HepG2 (cell line): ENCODE data around the gene CTRL. TPM values are rescaled to one million over a fixed set of nuclear protein-coding genes. Genes with fewer than 3 reads are reported as not detected.
A peak's percentile ranks its signal among the peaks of the same experiment; 100 is the strongest.

Source experiments
- ATAC-seq: fragments of 200-7000 bp; cut with Tn5 transposase; 3 replicates; pipeline ENCODE4 v1.9.1; 2020; ENCODE audit warnings: mild to moderate bottlenecking, moderate library complexity
- BruUV-seq: library from RNA; stranded (reverse); fragments of 400-500 nt; replicated peaks from 2 replicates; lab custom pipeline; 2021; lab: Mats Ljungman, UMichigan
- CTCF ChIA-PET: fragments of 300-600 bp; formaldehyde crosslinking; extraction: SDS; loops from one replicate; lab custom pipeline; 2021; ENCODE audit warnings: low total read pairs, inconsistent platforms, low intra/inter-chr PET ratio; lab: Yijun Ruan, JAX
- POLR2A ChIA-PET: fragments of 350-600 bp; sonication (Branson Sonifier 250); formaldehyde crosslinking; loops from one replicate; lab custom pipeline; 2020; ENCODE audit warnings: antibody characterized with exemption, inconsistent platforms; lab: Yijun Ruan, JAX
- DNase-seq: peaks from one replicate; pipeline ENCODE4 v3.0.0-alpha.2; 2015; ENCODE audit warnings: low spot score
- FAIRE-seq: peaks from 3 replicates; lab custom pipeline; 2011; peaks lifted over from hg19 to GRCh38; lab: Jason Lieb, UNC
- H2AFZ ChIP-seq: one replicate; pipeline ENCODE4 v1.6.1; 2011; ENCODE audit warnings: low read length, inconsistent platforms
- H3K27ac ChIP-seq: fragments of 300-600 bp; 3 replicates; pipeline ENCODE4 v1.8.0; 2011; ENCODE audit warnings: mixed run types, mild to moderate bottlenecking, mixed read lengths, low read length, inconsistent platforms; ENCODE audit not compliant: insufficient read depth; ENCODE audit errors: extremely low read length
- H3K27me3 ChIP-seq, 2 experiments: fragments of 200-600 bp in 1 of 2; 2 replicates in 1 of 2; 3 replicates in 1 of 2; pipeline versions ENCODE4 v1.6.0 to v1.8.0; 2011; ENCODE audit warnings: low read length in 2 of 2, mild to moderate bottlenecking in 2 of 2, moderate library complexity in 2 of 2, inconsistent platforms in 1 of 2; ENCODE audit not compliant: insufficient read depth in 2 of 2, control insufficient read depth in 1 of 2
- H3K36me3 ChIP-seq, 2 experiments: fragments of 200-600 bp in 1 of 2; replicated peaks in 1 of 2; 2 replicates in 1 of 2; 3 replicates in 1 of 2; pipeline versions ENCODE4 v1.5.1 to v1.8.0; 2011; ENCODE audit warnings: low read length in 2 of 2, inconsistent platforms in 1 of 2; ENCODE audit not compliant: insufficient read depth in 2 of 2, control insufficient read depth in 1 of 2
- H3K4me1 ChIP-seq: 2 replicates; pipeline ENCODE4 v1.5.1; 2012; ENCODE audit warnings: low read length, inconsistent platforms; ENCODE audit not compliant: insufficient read depth
- H3K4me2 ChIP-seq: 2 replicates; pipeline ENCODE4 v1.6.0; 2011; ENCODE audit warnings: low read depth, low read length, inconsistent platforms
- H3K4me3 ChIP-seq, 3 experiments: fragments of 200-600 bp in 1 of 3; sonication (generic), shearing (Covaris generic) in 1 of 3; replicated peaks in 1 of 3; 2 replicates each; pipeline ENCODE4 v1.5.1; 2011 to 2016; ENCODE audit warnings: low read length in 3 of 3, inconsistent platforms in 2 of 3, low read depth in 2 of 3, mild to moderate bottlenecking in 2 of 3, control low read depth in 1 of 3, mixed read lengths in 1 of 3; ENCODE audit not compliant: insufficient read depth in 1 of 3
- H3K79me2 ChIP-seq: one replicate; pipeline ENCODE4 v1.6.1; 2011; ENCODE audit warnings: low read length, inconsistent platforms; ENCODE audit not compliant: insufficient read depth
- H3K9ac ChIP-seq: 2 replicates; pipeline ENCODE4 v1.6.0; 2011; ENCODE audit warnings: mild to moderate bottlenecking, low read depth, low read length, inconsistent platforms; ENCODE audit not compliant: insufficient read depth
- H3K9me3 ChIP-seq: 2 replicates; pipeline ENCODE4 v1.5.1; 2012; ENCODE audit warnings: mild to moderate bottlenecking, low read length
- H4K20me1 ChIP-seq: 2 replicates; pipeline ENCODE4 v1.6.0; 2011; ENCODE audit warnings: inconsistent platforms, mild to moderate bottlenecking, low read length, moderate library complexity; ENCODE audit not compliant: insufficient read depth
- CSRNP2 ChIP-seq: sonication (generic); formaldehyde crosslinking; conservative IDR thresholded peaks from 2 replicates; pipeline ENCODE4 v1.8.0; 2022; ENCODE audit warnings: low read depth, missing genetic modification reagents
- EEA1 ChIP-seq: sonication (generic); formaldehyde crosslinking; IDR thresholded peaks from 2 replicates; pipeline ENCODE4 v1.5.1; 2020; ENCODE audit warnings: mild to moderate bottlenecking, missing genetic modification reagents, borderline replicate concordance
- KDM3A ChIP-seq: IDR thresholded peaks from 2 replicates; pipeline ENCODE4 v1.6.1; 2018; ENCODE audit warnings: low read depth, missing compliant biosample characterization
- MXD3 ChIP-seq: IDR thresholded peaks from 2 replicates; pipeline ENCODE4 v1.6.1; 2016; ENCODE audit warnings: mild to moderate bottlenecking, missing biosample characterization, missing genetic modification reagents
- MYNN ChIP-seq: sonication (generic); formaldehyde crosslinking; IDR thresholded peaks from 2 replicates; pipeline ENCODE4 v1.4.0; 2020; ENCODE audit warnings: mild to moderate bottlenecking, low read depth, missing genetic modification reagents
- NFE2L2 ChIP-seq: fragments of 150-350 bp; IDR thresholded peaks from 2 replicates; pipeline ENCODE4 v1.6.1; 2014; ENCODE audit warnings: low read length
- NONO ChIP-seq, 2 experiments: fragments of 450-650 bp in 1 of 2; sonication (generic) in 1 of 2; formaldehyde crosslinking in 1 of 2; IDR thresholded peaks in 1 of 2; conservative IDR thresholded peaks in 1 of 2; 2 replicates each; pipeline versions ENCODE4 v1.6.1 to v1.8.0; 2017 to 2022; ENCODE audit warnings: mild to moderate bottlenecking in 1 of 2, missing genetic modification reagents in 1 of 2, moderate library complexity in 1 of 2
- PAF1 ChIP-seq: IDR thresholded peaks from 2 replicates; pipeline ENCODE4 v1.6.1; 2016; ENCODE audit warnings: missing genetic modification reagents, missing compliant biosample characterization
- PRDM10 ChIP-seq: sonication (generic); formaldehyde crosslinking; IDR thresholded peaks from 2 replicates; pipeline ENCODE4 v1.4.0; 2020; ENCODE audit warnings: low read depth, missing genetic modification reagents
- RFXAP ChIP-seq: sonication (generic); formaldehyde crosslinking; IDR thresholded peaks from 2 replicates; pipeline ENCODE4 v1.4.0; 2020; ENCODE audit warnings: missing genetic modification reagents, borderline replicate concordance
- TFE3 ChIP-seq: IDR thresholded peaks from 2 replicates; pipeline ENCODE4 v1.6.1; 2016
- ZNF354B ChIP-seq: sonication (generic); formaldehyde crosslinking; IDR thresholded peaks from 2 replicates; pipeline ENCODE4 v1.8.0; 2022; ENCODE audit warnings: mild to moderate bottlenecking, missing genetic modification reagents
- ZNF652 ChIP-seq: IDR thresholded peaks from 2 replicates; pipeline ENCODE4 v1.6.1; 2016; ENCODE audit warnings: low read depth, borderline replicate concordance
- ZNF678 ChIP-seq: sonication (generic); formaldehyde crosslinking; IDR thresholded peaks from 2 replicates; pipeline ENCODE4 v1.4.0; 2020; ENCODE audit warnings: mild to moderate bottlenecking, missing genetic modification reagents
- ZNF781 ChIP-seq: sonication (generic); formaldehyde crosslinking; IDR thresholded peaks from 2 replicates; pipeline ENCODE4 v1.5.1; 2020; ENCODE audit warnings: borderline replicate concordance, mild to moderate bottlenecking, missing genetic modification reagents; ENCODE audit errors: not compliant biosample characterization
- WGBS: methylation state at CpG from one replicate; pipeline ENCODE4 v1.1.6; 2017; ENCODE audit warnings: low lambda C conversion rate; 5-methylcytosine and 5-hydroxymethylcytosine counted together
- in situ Hi-C: cut with HindIII; loops from 2 replicates; pipeline ENCODE4 v1.10.0; 2017; ENCODE audit warnings: low pct_unique_long_range_greater_than_20kb; ENCODE audit not compliant: extremely low pct_ligation_motif_present
- intact Hi-C: fragments of 100-400 bp; cut with micrococcal nuclease; formaldehyde crosslinking; loops from one replicate; pipeline ENCODE4 v1.10.0; 2022; ENCODE audit not compliant: unreplicated experiment
- polyA plus RNA-seq, 8 experiments: library from polyadenylated mRNA; depleted of rRNA in 3 of 8; stranded (reverse) in 7 of 8; unstranded in 1 of 8; fragments of >200 nt; fragmentation: Illumina TruSeq in 4 of 8; extraction: Trizol in 4 of 8; gene quantifications; 2 replicates each; pipeline versions ENCODE4 v1.2.1 to v1.2.3, GENCODE V29; 2011 to 2016; ENCODE audit warnings: low read depth in 4 of 8, missing spikeins in 1 of 8, mixed read lengths in 1 of 8; ENCODE audit not compliant: insufficient read depth in 1 of 8
- total RNA-seq, 5 experiments: library from RNA; depleted of rRNA; stranded (reverse); fragments of >200 nt; fragmentation: Illumina TruSeq; extraction: Trizol; gene quantifications; 2 replicates each; pipeline ENCODE4 v1.2.3, GENCODE V29; 2016; ENCODE audit warnings: low read depth in 1 of 5

CTRL gene
- total and polyA plus RNA-seq, 2 of the 13 experiments (the other 11 are each of a cell fraction or from before 2014, with no cell fraction given): 1.9 to 2.7 TPM

GRCh38 chr16:67927131-67927941 lies 4.3 kb downstream of the CTRL start:
- no peaks in the 10 kb centered on the region for H3K27me3 ChIP-seq
- FAIRE-seq (no peak), ATAC-seq (peak; percentile 6; the same call in 2 of the 3 replicates), DNase-seq (no peak)
- POLR2A ChIA-PET: interaction anchor here (1.6 to 1.7 kb wide), 2 partner anchors 8 to 17 kb away, joined by 3 to 4 read pairs; partner anchors contain the start of gene LCAT
- no peaks in the 10 kb centered on the region for H3K79me2 ChIP-seq
- no peak overlapping the region for H3K4me3 ChIP-seq
- 94% methylated on average over 19 of the region's 22 CpGs for WGBS
- BruUV-seq: no TSS peak
- H4K20me1 ChIP-seq: no peaks in the 10 kb centered on the region; the same call in 1 of the 2 replicates
- no peak overlapping the region for H3K27ac ChIP-seq
- H3K9me3 ChIP-seq: no peaks in the 10 kb centered on the region
- no peak overlapping the region for H2AFZ ChIP-seq
- in situ Hi-C loops (loop anchor here (5.0 kb wide), 2 partner anchors 40 to 110 kb away; no protein-coding TSS in a partner anchor), intact Hi-C loops (loop anchor here (5.0 kb wide), 1 partner anchor 255 kb away; no protein-coding TSS in a partner anchor)
- H3K4me2 ChIP-seq: no peak overlapping the region
- peaks cover 26 to 37% of the 10 kb centered on the region in 2 experiments for H3K36me3 ChIP-seq
- no peaks in the 10 kb centered on the region for H3K4me1 ChIP-seq
- CTCF ChIA-PET: interaction anchor here (1.4 to 5.5 kb wide), 7 partner anchors 14 to 255 kb away, joined by 4 to 63 read pairs (median 9); partner anchors contain the start of genes NRN1L and THAP11
- H3K9ac ChIP-seq: no peak overlapping the region
- no peak for TF ChIP-seq ZNF652 (CRISPR knock-in tag)
- no peak for TF ChIP-seq MYNN (CRISPR knock-in tag)
- TF ChIP-seq ZNF678: no peak
- TF ChIP-seq ZNF781: no peak
- TF ChIP-seq NONO (IDR thresholded peaks at IDR 0.05): no peak
- TF ChIP-seq NONO (CRISPR knock-in tag; conservative IDR thresholded peaks at IDR 0.05): peak; percentile 44; the same call in 1 of the 2 replicates
- no peak for TF ChIP-seq ZNF354B (CRISPR knock-in tag)
- no peak for TF ChIP-seq MXD3 (CRISPR knock-in tag)
- no peak for TF ChIP-seq RFXAP (CRISPR knock-in tag)
- no peak for TF ChIP-seq KDM3A (CRISPR knock-in tag)
- no peak for TF ChIP-seq PRDM10
- no peak for TF ChIP-seq PAF1 (CRISPR knock-in tag)
- no peak for TF ChIP-seq TFE3 (CRISPR knock-in tag)
- no peak for TF ChIP-seq EEA1 (CRISPR knock-in tag)
- TF ChIP-seq NFE2L2: no peak
- no peak; the same call in 1 of the 2 replicates for TF ChIP-seq CSRNP2 (CRISPR knock-in tag)
